LNCaP clone FGC (cell line): ENCODE data around the gene KLF15.

Source experiments
- DNase-seq: peaks from one replicate; pipeline ENCODE4 v3.0.0-alpha.2; 2011; ENCODE audit warnings: low read depth
- H3K4me3 ChIP-seq: 2 replicates; pipeline ENCODE4 v1.5.1; 2011; ENCODE audit warnings: mild to moderate bottlenecking, low read depth, low read length, control low read depth
- CTCF ChIP-seq: IDR thresholded peaks from 2 replicates; pipeline ENCODE4 v1.5.1; 2012; ENCODE audit warnings: mild to moderate bottlenecking; ENCODE audit not compliant: control insufficient read depth, insufficient read depth; ENCODE audit errors: extremely low read depth

KLF15 gene

GRCh38 chr3:126373682-126374601 is 16.7 kb upstream of the KLF15 start:
- no peak for TF ChIP-seq CTCF
- no peak overlapping the region for H3K4me3 ChIP-seq
- DNase-seq = no peak

GRCh38 chr3:126373146-126373613 is 16.0 kb upstream of the KLF15 start:
- no peak overlapping the region for H3K4me3 ChIP-seq
- TF ChIP-seq CTCF = no peak
- no peak for DNase-seq

- no peak for DNase-seq
- TF ChIP-seq CTCF = peak; percentile 31; the same call in 1 of the 2 replicates
- H3K4me3 ChIP-seq = no peak overlapping the region
Measured at GRCh38 chr3:126372413-126373145, 15.4 kb upstream of the KLF15 start.

- H3K4me3 ChIP-seq = no peak overlapping the region
- no peak for DNase-seq
- TF ChIP-seq CTCF = no peak
Measured at GRCh38 chr3:126371096-126371705, 14.0 kb upstream of the KLF15 start.

GRCh38 chr3:126370606-126371005 is 13.4 kb upstream of the KLF15 start:
- H3K4me3 ChIP-seq = no peak overlapping the region
- no peak for TF ChIP-seq CTCF
- DNase-seq = no peak

- no peak overlapping the region for H3K4me3 ChIP-seq
- DNase-seq = no peak
- no peak for TF ChIP-seq CTCF
Measured at GRCh38 chr3:126370055-126370454, 12.8 kb upstream of the KLF15 start.
